Measurements from ENCODE around the gene IPO4. TPM values are rescaled to one million over a fixed set of nuclear protein-coding genes. Genes with fewer than 3 reads are reported as not detected.

The IPO4 gene
- total and polyA plus RNA-seq, 9 of the 15 experiments (the other 6 are each of a cell fraction or from before 2014, with no cell fraction given), result 7.3 to 122 (median 31.8) TPM

DNA sequence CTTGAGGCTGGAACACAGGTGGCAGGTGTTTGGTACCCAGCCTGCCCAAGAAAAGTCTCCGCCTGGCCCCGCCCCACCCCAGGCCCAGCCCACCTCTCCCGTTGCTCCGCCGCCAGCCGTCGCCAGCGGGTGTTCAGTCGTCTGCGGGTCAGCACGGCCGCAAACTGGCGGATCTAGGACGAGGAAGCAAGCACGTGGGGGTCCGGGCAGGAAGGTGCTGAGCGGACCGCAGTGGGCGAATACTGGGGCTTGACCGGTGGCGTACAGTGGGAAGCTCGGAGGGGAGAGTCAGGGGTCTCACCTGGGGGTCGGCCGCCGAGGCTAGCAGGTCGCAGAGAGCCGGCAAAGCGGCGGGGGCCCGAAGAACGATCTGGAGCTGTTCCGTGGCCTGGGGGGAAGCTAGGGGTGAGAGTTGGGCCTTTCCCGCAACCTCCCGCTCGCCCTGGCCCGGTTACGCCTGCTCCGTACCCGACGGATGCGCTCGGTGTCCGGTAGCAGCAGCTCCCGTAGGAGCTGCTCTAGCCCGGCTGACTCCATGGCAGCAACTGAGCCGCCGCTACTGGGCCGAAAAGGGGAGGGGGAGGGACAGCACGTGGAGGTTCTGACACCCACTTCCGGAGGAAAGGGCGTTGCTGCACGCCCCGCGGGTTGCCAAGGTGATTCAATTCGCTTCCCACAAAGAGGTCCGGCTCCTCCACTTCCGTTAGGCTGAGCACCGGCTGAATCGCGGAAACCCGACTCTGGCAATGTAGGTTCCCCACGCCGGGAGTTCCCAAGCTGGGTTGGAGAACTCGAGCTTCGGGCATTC is at the start of gene IPO4 (continued):
- TF ChIP-seq, protein P1, sequence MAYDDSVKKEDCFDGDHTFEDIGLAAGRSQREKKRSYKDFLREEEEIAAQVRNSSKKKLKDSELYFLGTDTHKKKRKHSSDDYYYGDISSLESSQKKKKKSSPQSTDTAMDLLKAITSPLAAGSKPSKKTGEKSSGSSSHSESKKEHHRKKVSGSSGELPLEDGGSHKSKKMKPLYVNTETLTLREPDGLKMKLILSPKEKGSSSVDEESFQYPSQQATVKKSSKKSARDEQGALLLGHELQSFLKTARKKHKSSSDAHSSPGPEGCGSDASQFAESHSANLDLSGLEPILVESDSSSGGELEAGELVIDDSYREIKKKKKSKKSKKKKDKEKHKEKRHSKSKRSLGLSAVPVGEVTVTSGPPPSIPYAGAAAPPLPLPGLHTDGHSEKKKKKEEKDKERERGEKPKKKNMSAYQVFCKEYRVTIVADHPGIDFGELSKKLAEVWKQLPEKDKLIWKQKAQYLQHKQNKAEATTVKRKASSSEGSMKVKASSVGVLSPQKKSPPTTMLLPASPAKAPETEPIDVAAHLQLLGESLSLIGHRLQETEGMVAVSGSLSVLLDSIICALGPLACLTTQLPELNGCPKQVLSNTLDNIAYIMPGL (CRISPR knock-in tag; IDR thresholded peaks at IDR 0.05), result no peak
- TF ChIP-seq POLR2AphosphoS2 (IDR thresholded peaks at IDR 0.05; ENCODE audit: low read length) (peak; percentile 91; the same call in 1 of the 2 replicates), FOXK2 (conservative IDR thresholded peaks at IDR 0.05 in 1 of 2, IDR thresholded peaks at IDR 0.05 in 1 of 2; ENCODE audit: low read depth in 2 of 2) (peak; percentile 55 to 69), ZNF586 (CRISPR knock-in tag; conservative IDR thresholded peaks at IDR 0.05) (no peak)
- TF ChIP-seq, protein P2, sequence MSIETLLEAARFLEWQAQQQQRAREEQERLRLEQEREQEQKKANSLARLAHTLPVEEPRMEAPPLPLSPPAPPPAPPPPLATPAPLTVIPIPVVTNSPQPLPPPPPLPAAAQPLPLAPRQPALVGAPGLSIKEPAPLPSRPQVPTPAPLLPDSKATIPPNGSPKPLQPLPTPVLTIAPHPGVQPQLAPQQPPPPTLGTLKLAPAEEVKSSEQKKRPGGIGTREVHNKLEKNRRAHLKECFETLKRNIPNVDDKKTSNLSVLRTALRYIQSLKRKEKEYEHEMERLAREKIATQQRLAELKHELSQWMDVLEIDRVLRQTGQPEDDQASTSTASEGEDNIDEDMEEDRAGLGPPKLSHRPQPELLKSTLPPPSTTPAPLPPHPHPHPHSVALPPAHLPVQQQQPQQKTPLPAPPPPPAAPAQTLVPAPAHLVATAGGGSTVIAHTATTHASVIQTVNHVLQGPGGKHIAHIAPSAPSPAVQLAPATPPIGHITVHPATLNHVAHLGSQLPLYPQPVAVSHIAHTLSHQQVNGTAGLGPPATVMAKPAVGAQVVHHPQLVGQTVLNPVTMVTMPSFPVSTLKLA (conservative IDR thresholded peaks at IDR 0.05), result peak; percentile 100
- TF ChIP-seq, protein P3, sequence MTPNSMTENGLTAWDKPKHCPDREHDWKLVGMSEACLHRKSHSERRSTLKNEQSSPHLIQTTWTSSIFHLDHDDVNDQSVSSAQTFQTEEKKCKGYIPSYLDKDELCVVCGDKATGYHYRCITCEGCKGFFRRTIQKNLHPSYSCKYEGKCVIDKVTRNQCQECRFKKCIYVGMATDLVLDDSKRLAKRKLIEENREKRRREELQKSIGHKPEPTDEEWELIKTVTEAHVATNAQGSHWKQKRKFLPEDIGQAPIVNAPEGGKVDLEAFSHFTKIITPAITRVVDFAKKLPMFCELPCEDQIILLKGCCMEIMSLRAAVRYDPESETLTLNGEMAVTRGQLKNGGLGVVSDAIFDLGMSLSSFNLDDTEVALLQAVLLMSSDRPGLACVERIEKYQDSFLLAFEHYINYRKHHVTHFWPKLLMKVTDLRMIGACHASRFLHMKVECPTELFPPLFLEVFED (CRISPR knock-in tag; conservative IDR thresholded peaks at IDR 0.05), result no peak
